NB4 (cell line): ENCODE measurements around the gene CLDN15.

Experiments
- DNase-seq: peaks from one replicate; pipeline ENCODE4 v3.0.0; 2010; ENCODE audit warnings: low read depth
- H3K4me3 ChIP-seq: one replicate; pipeline ENCODE4 v1.5.1; 2011; ENCODE audit warnings: mild to moderate bottlenecking, low read depth, low read length, moderate library complexity
- MYC ChIP-seq: IDR thresholded peaks from 2 replicates; pipeline ENCODE4 v1.6.1; 2011; ENCODE audit warnings: low read depth, low read length
- POLR2A ChIP-seq: IDR thresholded peaks from 2 replicates; pipeline ENCODE4 v1.6.1; 2011; ENCODE audit warnings: mild to moderate bottlenecking; ENCODE audit not compliant: insufficient read length; ENCODE audit errors: extremely low read depth
- TF ChIP-seq, protein P1 (sequence below): IDR thresholded peaks from one replicate; pipeline ENCODE4 v1.5.1; 2012; ENCODE audit warnings: low read depth, low read length
- TF ChIP-seq, protein P2 (sequence below): IDR thresholded peaks from 2 replicates; pipeline ENCODE4 v1.6.1; 2011; ENCODE audit warnings: low read depth, low read length

CLDN15 gene

GRCh38 chr7:101225650-101226049 lies 12.0 kb downstream of the CLDN15 start:
- TF ChIP-seq POLR2A (no peak), MYC (no peak)
- TF ChIP-seq, protein P1, sequence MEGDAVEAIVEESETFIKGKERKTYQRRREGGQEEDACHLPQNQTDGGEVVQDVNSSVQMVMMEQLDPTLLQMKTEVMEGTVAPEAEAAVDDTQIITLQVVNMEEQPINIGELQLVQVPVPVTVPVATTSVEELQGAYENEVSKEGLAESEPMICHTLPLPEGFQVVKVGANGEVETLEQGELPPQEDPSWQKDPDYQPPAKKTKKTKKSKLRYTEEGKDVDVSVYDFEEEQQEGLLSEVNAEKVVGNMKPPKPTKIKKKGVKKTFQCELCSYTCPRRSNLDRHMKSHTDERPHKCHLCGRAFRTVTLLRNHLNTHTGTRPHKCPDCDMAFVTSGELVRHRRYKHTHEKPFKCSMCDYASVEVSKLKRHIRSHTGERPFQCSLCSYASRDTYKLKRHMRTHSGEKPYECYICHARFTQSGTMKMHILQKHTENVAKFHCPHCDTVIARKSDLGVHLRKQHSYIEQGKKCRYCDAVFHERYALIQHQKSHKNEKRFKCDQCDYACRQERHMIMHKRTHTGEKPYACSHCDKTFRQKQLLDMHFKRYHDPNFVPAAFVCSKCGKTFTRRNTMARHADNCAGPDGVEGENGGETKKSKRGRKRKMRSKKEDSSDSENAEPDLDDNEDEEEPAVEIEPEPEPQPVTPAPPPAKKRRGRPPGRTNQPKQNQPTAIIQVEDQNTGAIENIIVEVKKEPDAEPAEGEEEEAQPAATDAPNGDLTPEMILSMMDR, result no peak
- TF ChIP-seq, protein P2, sequence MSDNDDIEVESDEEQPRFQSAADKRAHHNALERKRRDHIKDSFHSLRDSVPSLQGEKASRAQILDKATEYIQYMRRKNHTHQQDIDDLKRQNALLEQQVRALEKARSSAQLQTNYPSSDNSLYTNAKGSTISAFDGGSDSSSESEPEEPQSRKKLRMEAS, result no peak
- no peak for DNase-seq

GRCh38 chr7:101223528-101223927 lies 14.1 kb downstream of the CLDN15 start:
- no peak overlapping the region for H3K4me3 ChIP-seq
- no peak for DNase-seq
- no peak for TF ChIP-seq MYC
- TF ChIP-seq, protein P2, result no peak
- TF ChIP-seq POLR2A, result no peak
- TF ChIP-seq, protein P1, result no peak

More at GRCh38 chr7:101225650-101226049, 12.0 kb downstream of the CLDN15 start:
- H3K4me3 ChIP-seq, result no peak overlapping the region

DNA sequence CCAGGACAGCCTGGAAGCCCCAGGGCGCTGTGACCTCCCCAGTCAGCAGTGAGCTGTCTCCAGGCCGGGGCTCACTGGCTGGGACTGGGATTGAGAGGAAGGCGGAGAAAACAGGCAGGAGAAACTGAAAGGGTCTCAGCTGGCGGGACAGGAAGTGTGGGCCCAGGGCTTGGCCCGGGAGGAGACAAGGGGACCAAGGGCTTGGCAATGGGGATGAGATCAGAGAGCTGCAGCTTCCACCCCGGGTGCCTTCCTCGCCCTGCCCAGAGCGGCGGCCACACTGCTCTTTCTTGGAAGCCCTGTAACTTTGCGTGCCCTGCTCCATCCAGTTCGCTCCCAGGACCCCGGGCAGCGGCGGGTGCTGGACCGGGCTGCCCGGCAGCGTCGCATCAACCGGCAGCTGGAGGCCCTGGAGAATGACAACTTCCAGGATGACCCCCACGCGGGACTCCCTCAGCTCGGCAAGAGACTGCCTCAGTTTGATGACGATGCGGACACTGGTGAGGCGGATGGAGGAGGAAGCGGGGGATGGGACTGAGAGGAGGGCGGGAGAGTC lies 15.2 kb downstream of the CLDN15 start:
- no peak overlapping the region for H3K4me3 ChIP-seq
- TF ChIP-seq, protein P1, result no peak
- TF ChIP-seq POLR2A, result no peak
- no peak for TF ChIP-seq MYC
- TF ChIP-seq, protein P2, result no peak
- DNase-seq, result no peak

DNA sequence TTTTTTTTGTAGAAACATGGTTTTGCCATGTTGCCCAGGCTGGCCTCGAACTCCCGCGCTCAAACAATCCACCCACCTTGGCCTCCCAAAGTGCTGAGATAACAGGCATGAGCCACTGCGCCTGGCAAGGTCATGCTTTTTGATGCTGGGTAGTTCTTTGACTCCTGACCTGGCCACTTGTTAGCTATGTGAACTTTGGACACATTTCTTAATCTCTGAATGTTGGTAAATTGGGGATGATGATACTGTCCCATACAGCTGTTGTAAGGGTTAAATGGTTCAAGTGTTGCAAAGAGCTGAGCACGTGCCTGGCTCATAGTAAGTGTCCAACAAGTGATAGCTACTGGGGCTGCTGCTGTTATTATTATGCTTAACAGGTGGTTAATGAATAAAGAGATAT lies 17.3 kb downstream of the CLDN15 start:
- no peak for DNase-seq
- H3K4me3 ChIP-seq, result no peak overlapping the region
- no peak for TF ChIP-seq POLR2A
- TF ChIP-seq, protein P2, result no peak
- TF ChIP-seq, protein P1, result no peak
- TF ChIP-seq MYC, result no peak

DNA sequence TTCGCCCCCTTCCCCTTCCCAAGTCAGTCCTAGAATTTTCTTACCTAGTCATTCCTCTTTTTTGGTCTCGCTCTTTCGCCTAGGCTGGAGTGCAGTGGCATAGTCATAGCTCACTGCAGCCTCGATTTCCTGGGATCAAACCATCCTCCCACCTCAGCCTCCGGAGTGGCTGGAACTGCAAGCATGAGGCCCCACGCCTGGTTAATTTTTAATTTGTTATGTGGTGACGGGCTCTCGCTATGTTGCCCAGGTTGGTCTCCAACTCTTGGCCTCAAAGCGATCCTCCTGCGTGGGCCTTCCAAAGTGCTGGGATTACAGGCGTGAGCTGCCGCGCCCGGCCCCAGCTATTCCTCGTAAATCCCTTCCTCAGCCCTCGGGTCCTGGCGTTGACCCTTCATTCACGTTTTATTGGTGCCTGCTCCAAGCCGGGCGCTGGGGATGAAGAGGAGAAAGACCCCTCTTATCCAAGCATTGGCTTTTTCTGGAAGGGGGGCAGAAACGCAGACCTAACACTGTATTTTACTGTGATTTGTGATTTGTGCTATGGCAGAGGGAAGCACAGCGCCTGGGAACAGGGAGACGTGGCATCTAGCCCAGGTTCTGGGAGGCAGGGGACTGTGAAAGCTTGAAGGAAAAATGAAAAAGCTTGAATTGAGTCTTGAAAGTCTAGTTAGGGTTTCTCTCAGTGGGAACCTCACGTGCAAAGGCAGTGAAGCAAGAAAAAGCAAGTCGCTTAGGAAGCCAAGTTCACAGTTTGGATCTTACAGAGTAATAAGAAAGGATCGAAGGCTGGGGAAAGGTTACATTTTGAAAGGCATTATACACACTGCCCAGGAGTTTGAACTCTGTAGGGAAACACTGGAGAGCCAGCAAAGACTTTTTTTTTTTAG lies 19.1 kb downstream of the CLDN15 start:
- H3K4me3 ChIP-seq, result peak overlapping the region; percentile 98
- TF ChIP-seq MYC (no peak), POLR2A (no peak)
- TF ChIP-seq, protein P2, result no peak
- TF ChIP-seq, protein P1, result no peak
- no peak for DNase-seq
